AG04449 (cell line): ENCODE measurements around the gene KCNIP1.

Experiments
- CTCF ChIA-PET: fragments of 350-600 bp; formaldehyde crosslinking; extraction: SDS; loops from one replicate; lab custom pipeline; 2021; ENCODE audit warnings: antibody characterized with exemption; lab: Yijun Ruan, JAX
- POLR2A ChIA-PET: fragments of 400-600, 350-600 bp; formaldehyde crosslinking; extraction: SDS; loops from one replicate; lab custom pipeline; 2020; ENCODE audit warnings: antibody characterized with exemption, inconsistent platforms; lab: Yijun Ruan, JAX
- DNase-seq: peaks from one replicate; pipeline ENCODE4 v3.0.0-alpha.2; 2010; ENCODE audit warnings: low read depth, low spot score
- H3K4me3 ChIP-seq: 2 replicates; pipeline ENCODE4 v1.5.1; 2011; ENCODE audit warnings: low read depth, mild to moderate bottlenecking, control low read depth, low read length
- CTCF ChIP-seq: IDR thresholded peaks from one replicate; pipeline ENCODE4 v1.5.1; 2011; ENCODE audit warnings: mild to moderate bottlenecking, moderate library complexity, low read length, control low read depth, inconsistent platforms; ENCODE audit not compliant: insufficient read depth; ENCODE audit errors: missing control alignments

The KCNIP1 gene

GRCh38 chr5:170631466-170632195 is 127.8 kb downstream of the KCNIP1 start:
- no peak for DNase-seq
- TF ChIP-seq CTCF: peak; percentile 15
- ChIA-PET CTCF (interaction anchor here (0.9 to 9.2 kb wide), 19 partner anchors 8 to 408 kb away, joined by 3 to 176 read pairs (median 3); no protein-coding TSS in a partner anchor), POLR2A (no interaction called here)
- H3K4me3 ChIP-seq: no peak overlapping the region

- POLR2A ChIA-PET: interaction anchor here (0.9 kb wide), 1 partner anchor 197 kb away, joined by 3 read pairs; no protein-coding TSS in a partner anchor
- CTCF ChIA-PET: interaction anchor here (0.9 to 9.2 kb wide), 31 partner anchors 8 to 427 kb away, joined by 3 to 176 read pairs (median 5); no protein-coding TSS in a partner anchor
- DNase-seq: no peak
- peak overlapping the region; percentile 34; the same call in 1 of the 2 replicates for H3K4me3 ChIP-seq
- TF ChIP-seq CTCF: no peak
These were observed 128.6 kb downstream of the KCNIP1 start for GRCh38 chr5:170632266-170632984.

- peak overlapping the region; percentile 34 for H3K4me3 ChIP-seq
- ChIA-PET CTCF (interaction anchor here (0.9 to 9.2 kb wide), 32 partner anchors 9 to 427 kb away, joined by 3 to 176 read pairs (median 5); no protein-coding TSS in a partner anchor), POLR2A (interaction anchor here (0.9 kb wide), 1 partner anchor 198 kb away, joined by 3 read pairs; no protein-coding TSS in a partner anchor)
- TF ChIP-seq CTCF: peak; percentile 97
- DNase-seq: no peak
These were observed 129.1 kb downstream of the KCNIP1 start for GRCh38 chr5:170632985-170633234.

- DNase-seq: peak; percentile 37
- H3K4me3 ChIP-seq: peak overlapping the region; percentile 34
- no peak for TF ChIP-seq CTCF
- ChIA-PET CTCF (interaction anchor here (0.6 to 9.2 kb wide), 38 partner anchors 9 to 704 kb away, joined by 3 to 176 read pairs (median 4); no protein-coding TSS in a partner anchor), POLR2A (interaction anchor here (0.9 kb wide), 1 partner anchor 198 kb away, joined by 3 read pairs; no protein-coding TSS in a partner anchor)
These were observed 129.6 kb downstream of the KCNIP1 start for GRCh38 chr5:170633235-170634081.

- H3K4me3 ChIP-seq: no peak overlapping the region
- ChIA-PET CTCF (interaction anchor here (0.7 to 9.2 kb wide), 18 partner anchors 8 to 703 kb away, joined by 3 to 176 read pairs (median 5); no protein-coding TSS in a partner anchor), POLR2A (no interaction called here)
- no peak for TF ChIP-seq CTCF
- DNase-seq: no peak
These were observed 130.6 kb downstream of the KCNIP1 start for GRCh38 chr5:170634256-170634990.
